ENCODE data around the gene IRGM. TPM values are rescaled to one million over a fixed set of nuclear protein-coding genes. Genes with fewer than 3 reads are reported as not detected.
"Not testable (repeated sequence)": the region's sequence is repeated elsewhere in the genome, so short reads cannot be mapped to it uniquely, and the experiment has no call there.

IRGM gene
- total RNA-seq, 4 donors from 2014 or later, result not detected

DNA sequence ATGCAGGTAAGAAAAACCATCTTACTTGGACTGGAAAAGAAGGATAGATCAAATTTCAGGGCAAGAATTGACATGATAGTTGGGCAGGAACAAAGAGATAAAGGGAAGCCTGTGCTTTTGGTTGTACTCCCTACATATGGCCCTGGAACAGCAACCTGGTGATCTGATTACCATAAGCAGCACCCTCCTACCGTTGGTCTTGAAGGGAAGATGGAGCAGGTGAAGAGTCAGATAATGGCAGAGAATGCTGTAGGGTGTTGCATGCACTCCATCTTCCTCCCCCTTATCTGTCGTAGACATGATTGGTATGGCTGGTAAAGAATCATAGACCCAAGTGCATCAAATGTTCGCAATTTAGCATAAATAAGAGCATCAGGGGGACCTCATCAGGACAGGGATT is 4.7 kb downstream of the IRGM start:
- Histone ChIP-seq H3K36me3 (no peaks in the 10 kb centered on the region), H3K4me1 (peaks cover 0 to 6% (median 4%) of the 10 kb centered on the region in 4 donors), H3K27me3 (no peaks in the 10 kb centered on the region), H3K27ac (replicated peaks in 1 of 4) (no peak overlapping the region), H3K9me3 (no peaks in the 10 kb centered on the region), H3K4me3 (no peak overlapping the region)
- DNase-seq (ENCODE audit: extremely low spot score), result no peak
- TF ChIP-seq, protein P1, sequence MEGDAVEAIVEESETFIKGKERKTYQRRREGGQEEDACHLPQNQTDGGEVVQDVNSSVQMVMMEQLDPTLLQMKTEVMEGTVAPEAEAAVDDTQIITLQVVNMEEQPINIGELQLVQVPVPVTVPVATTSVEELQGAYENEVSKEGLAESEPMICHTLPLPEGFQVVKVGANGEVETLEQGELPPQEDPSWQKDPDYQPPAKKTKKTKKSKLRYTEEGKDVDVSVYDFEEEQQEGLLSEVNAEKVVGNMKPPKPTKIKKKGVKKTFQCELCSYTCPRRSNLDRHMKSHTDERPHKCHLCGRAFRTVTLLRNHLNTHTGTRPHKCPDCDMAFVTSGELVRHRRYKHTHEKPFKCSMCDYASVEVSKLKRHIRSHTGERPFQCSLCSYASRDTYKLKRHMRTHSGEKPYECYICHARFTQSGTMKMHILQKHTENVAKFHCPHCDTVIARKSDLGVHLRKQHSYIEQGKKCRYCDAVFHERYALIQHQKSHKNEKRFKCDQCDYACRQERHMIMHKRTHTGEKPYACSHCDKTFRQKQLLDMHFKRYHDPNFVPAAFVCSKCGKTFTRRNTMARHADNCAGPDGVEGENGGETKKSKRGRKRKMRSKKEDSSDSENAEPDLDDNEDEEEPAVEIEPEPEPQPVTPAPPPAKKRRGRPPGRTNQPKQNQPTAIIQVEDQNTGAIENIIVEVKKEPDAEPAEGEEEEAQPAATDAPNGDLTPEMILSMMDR (IDR thresholded peaks at IDR 0.05), result no peak
- no peak for TF ChIP-seq POLR2AphosphoS5 (IDR thresholded peaks at IDR 0.05)
- no peak for TF ChIP-seq EP300 (IDR thresholded peaks at IDR 0.05)
- no peak for TF ChIP-seq POLR2A (IDR thresholded peaks at IDR 0.05; ENCODE audit: low read depth)
- intact Hi-C loops (cut with DNase I), result no loop called here
- WGBS, result 67% methylated on average over 3 of the region's 3 CpGs

DNA sequence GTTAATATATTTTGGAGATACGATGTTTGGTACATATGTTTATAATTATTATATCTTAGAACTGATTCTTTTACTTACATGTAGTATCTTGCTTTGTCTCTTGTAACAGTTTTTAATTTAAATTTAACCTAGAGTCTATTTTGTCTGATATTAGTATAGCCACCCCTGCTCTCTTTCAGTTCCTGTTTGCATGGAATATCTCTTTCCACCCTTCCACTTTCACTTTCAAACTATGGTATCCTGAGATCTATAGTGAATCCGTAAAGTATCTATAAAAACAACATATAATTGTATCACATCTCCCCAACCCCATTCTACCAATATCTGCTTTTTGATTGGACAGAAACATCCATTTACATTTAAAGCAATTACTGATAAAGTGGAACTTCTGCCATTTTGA is 7.2 kb downstream of the IRGM start:
- WGBS, result 87% methylated on average over 2 of the region's 2 CpGs
- no peak for DNase-seq (ENCODE audit: extremely low spot score)
- Histone ChIP-seq H3K27ac (replicated peaks in 1 of 4) (no peak overlapping the region), H3K4me3 (no peak overlapping the region), H3K4me1 (no peaks in the 10 kb centered on the region), H3K9me3 (no peaks in the 10 kb centered on the region), H3K27me3 (no peaks in the 10 kb centered on the region), H3K36me3 (no peaks in the 10 kb centered on the region)
- TF ChIP-seq POLR2AphosphoS5 (IDR thresholded peaks at IDR 0.05) (no peak), EP300 (IDR thresholded peaks at IDR 0.05) (no peak), POLR2A (IDR thresholded peaks at IDR 0.05; ENCODE audit: low read depth) (no peak)
- TF ChIP-seq, protein P1 (IDR thresholded peaks at IDR 0.05), result no peak
- intact Hi-C loops (cut with DNase I), result no loop called here

DNA sequence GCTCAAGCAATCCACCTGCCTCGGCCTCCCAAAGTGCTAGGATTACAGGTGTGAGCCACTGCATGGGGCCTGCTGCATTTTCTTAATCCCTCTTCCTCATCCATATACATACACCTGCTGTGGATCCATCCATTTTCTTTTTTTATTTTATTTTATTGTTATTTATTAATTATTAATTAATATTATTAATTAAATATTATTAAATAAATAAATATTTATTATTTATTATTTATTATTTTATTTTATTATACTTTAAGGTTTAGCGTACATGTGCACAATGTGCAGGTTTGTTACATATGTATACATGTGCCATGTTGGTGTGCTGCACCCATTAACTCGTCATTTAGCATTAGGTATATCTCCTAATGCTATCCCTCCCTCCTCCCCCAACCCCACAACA is 10.4 kb downstream of the IRGM start:
- H3K4me3 ChIP-seq; H3K27ac ChIP-seq (replicated peaks in 1 of 4); H3K36me3 ChIP-seq; DNase-seq (ENCODE audit: extremely low spot score); H3K27me3 ChIP-seq; H3K9me3 ChIP-seq; intact Hi-C loops (cut with DNase I); H3K4me1 ChIP-seq: not testable (repeated sequence)
- WGBS, result 81% methylated on average over 3 of the region's 3 CpGs

DNA sequence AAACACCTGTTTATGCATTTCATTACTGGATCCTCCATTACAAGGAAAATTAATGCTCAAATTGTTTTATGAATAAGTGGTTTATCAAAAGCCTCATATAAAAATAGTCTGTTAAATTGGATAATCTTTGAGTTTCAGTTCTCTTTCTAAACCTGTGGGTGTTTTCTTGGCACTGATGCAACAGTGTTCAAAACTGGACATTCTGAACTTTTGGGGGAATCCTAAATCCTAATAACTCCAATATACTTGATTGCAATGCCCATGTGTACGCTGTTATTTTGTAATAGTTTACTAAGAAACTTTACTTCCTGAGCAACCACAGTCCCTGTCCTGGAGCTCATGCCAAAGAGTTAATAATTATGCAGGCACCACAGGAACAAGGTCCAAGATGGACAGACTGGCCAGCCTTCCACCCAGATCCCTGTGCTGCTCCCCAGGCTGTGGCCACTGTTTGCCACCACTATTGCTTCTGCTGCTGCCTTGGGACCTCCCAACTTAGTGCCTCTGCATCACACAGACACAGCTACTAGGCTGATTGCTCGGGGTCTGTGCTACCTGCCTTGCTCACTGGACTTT is 14.0 kb downstream of the IRGM start:
- no peak for DNase-seq (ENCODE audit: extremely low spot score)
- no peaks in the 10 kb centered on the region for H3K4me1 ChIP-seq
- no peaks in the 10 kb centered on the region for H3K36me3 ChIP-seq
- no peaks in the 10 kb centered on the region for H3K27me3 ChIP-seq
- peaks cover 0 to 26% (median 6%) of the 10 kb centered on the region in 4 donors for H3K9me3 ChIP-seq
- intact Hi-C loops (cut with DNase I), result no loop called here
- TF ChIP-seq POLR2A (IDR thresholded peaks at IDR 0.05; ENCODE audit: low read depth) (no peak), POLR2AphosphoS5 (IDR thresholded peaks at IDR 0.05) (no peak), EP300 (IDR thresholded peaks at IDR 0.05) (no peak)
- TF ChIP-seq, protein P1 (IDR thresholded peaks at IDR 0.05), result no peak
- H3K27ac ChIP-seq (replicated peaks in 1 of 4), result no peak overlapping the region
- no peak overlapping the region for H3K4me3 ChIP-seq
- 73% methylated on average over 2 of the region's 2 CpGs for WGBS

DNA sequence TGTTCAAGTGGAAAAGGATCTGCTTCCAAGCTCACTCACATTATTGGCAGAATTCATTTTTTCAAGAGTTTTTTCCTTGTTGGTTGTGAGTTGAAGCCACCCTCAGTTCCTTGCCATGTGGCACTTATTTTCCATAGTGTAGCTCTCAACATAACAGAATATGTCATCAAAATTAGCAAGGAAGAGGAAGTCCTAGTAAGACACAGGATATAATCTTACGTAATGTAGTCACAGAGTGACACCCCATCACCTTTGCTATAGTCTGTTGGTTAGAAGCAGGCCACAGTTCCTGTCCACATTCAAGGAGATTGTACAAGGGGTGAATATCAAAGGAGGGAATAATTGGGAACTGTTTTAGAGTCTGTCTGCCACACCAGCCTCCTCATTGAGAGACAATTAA is 15.7 kb downstream of the IRGM start:
- WGBS, result 67% methylated on average over 1 of the region's 1 CpG
- Histone ChIP-seq H3K4me1 (no peaks in the 10 kb centered on the region), H3K36me3 (no peaks in the 10 kb centered on the region), H3K4me3 (no peak overlapping the region), H3K27ac (replicated peaks in 1 of 4) (no peak overlapping the region), H3K9me3 (peaks cover 0 to 39% (median 14%) of the 10 kb centered on the region in 4 donors), H3K27me3 (no peaks in the 10 kb centered on the region)
- intact Hi-C loops (cut with DNase I), result no loop called here
- TF ChIP-seq, protein P1 (IDR thresholded peaks at IDR 0.05), result no peak
- TF ChIP-seq POLR2AphosphoS5 (IDR thresholded peaks at IDR 0.05) (no peak), POLR2A (IDR thresholded peaks at IDR 0.05; ENCODE audit: low read depth) (no peak), EP300 (IDR thresholded peaks at IDR 0.05) (no peak)
- no peak for DNase-seq (ENCODE audit: extremely low spot score)

Measured in esophagus muscularis mucosa (tissue), 4 donors.